Endodermal cell (in vitro differentiated cells): ENCODE measurements around the gene AKR7A3. TPM values are rescaled to one million over a fixed set of nuclear protein-coding genes. Genes with fewer than 3 reads are reported as not detected.
A peak's percentile ranks its signal among the peaks of the same experiment; 100 is the strongest.

Source experiments
- DNase-seq: peaks from one replicate; pipeline ENCODE4 v3.0.0-alpha.2; 2017
- H3K27ac ChIP-seq: 2 replicates; pipeline ENCODE4 v1.5.1; 2013; ENCODE audit warnings: mild to moderate bottlenecking, low read depth, low read length, moderate library complexity
- H3K27me3 ChIP-seq: 2 replicates; pipeline ENCODE4 v1.6.1; 2013; ENCODE audit warnings: mild to moderate bottlenecking, low read length, moderate library complexity; ENCODE audit not compliant: insufficient read depth, control insufficient read depth, poor library complexity, severe bottlenecking
- H3K36me3 ChIP-seq: 2 replicates; pipeline ENCODE4 v1.7.0; 2013; ENCODE audit warnings: mild to moderate bottlenecking, low read length, moderate library complexity; ENCODE audit not compliant: control insufficient read depth, insufficient read depth
- H3K4me1 ChIP-seq: one replicate; pipeline ENCODE4 v1.7.0; 2013; ENCODE audit warnings: low read length; ENCODE audit not compliant: control insufficient read depth, insufficient read depth
- H3K4me3 ChIP-seq: 2 replicates; pipeline ENCODE4 v1.5.1; 2013; ENCODE audit warnings: mild to moderate bottlenecking, low read length, moderate library complexity
- H3K9ac ChIP-seq: 2 replicates; pipeline ENCODE4 v1.6.1; 2013; ENCODE audit warnings: mild to moderate bottlenecking, low read length, moderate library complexity; ENCODE audit not compliant: poor library complexity, severe bottlenecking; ENCODE audit errors: extremely low read depth
- H3K9me3 ChIP-seq: 2 replicates; pipeline ENCODE4 v1.6.1; 2013; ENCODE audit warnings: mild to moderate bottlenecking, low read length, moderate library complexity; ENCODE audit not compliant: control insufficient read depth
- H3K27ac Mint-ChIP-seq: 2 replicates; pipeline ENCODE4 v1.8.0; 2020; ENCODE audit warnings: mixed read lengths
- H3K27me3 Mint-ChIP-seq: 2 replicates; pipeline ENCODE4 v1.8.0; 2021; ENCODE audit warnings: mild to moderate bottlenecking, mixed read lengths; ENCODE audit not compliant: insufficient read depth
- H3K36me3 Mint-ChIP-seq: 2 replicates; pipeline ENCODE4 v1.8.0; 2020; ENCODE audit warnings: low read depth, mixed read lengths
- H3K4me1 Mint-ChIP-seq: 2 replicates; pipeline ENCODE4 v1.8.0; 2020; ENCODE audit warnings: mixed read lengths
- H3K4me3 Mint-ChIP-seq: 2 replicates; pipeline ENCODE4 v1.8.0; 2020; ENCODE audit warnings: mild to moderate bottlenecking, moderate library complexity, mixed read lengths
- H3K9me3 Mint-ChIP-seq: 2 replicates; pipeline ENCODE4 v1.8.0; 2020; ENCODE audit warnings: mild to moderate bottlenecking, mixed read lengths
- CTCF ChIP-seq: fragments of 200-600 bp; sonication (generic); conservative IDR thresholded peaks from 2 replicates; pipeline ENCODE4 v1.5.0; 2021; ENCODE audit warnings: antibody characterized with exemption, mild to moderate bottlenecking
- WGBS, 2 experiments: methylation state at CpG; one replicate each; pipeline versions ENCODE4 v1.1.5 to v1.1.7; 2013; ENCODE audit warnings: missing lambda C conversion rate in 2 of 2, mixed read lengths in 1 of 2; ENCODE audit not compliant: insufficient coverage in 1 of 2, insufficient read length in 1 of 2; 5-methylcytosine and 5-hydroxymethylcytosine counted together
- total RNA-seq, 2 donors: library from RNA; stranded (reverse); fragmentation: NEBNext Ultra II Directional in 1 of 2; extraction: Animal tissue kit (Norgen Biotek cat#: 25700) in 1 of 2; gene quantifications; 2 replicates in 1 of 2; 3 replicates in 1 of 2; pipeline ENCODE4 v1.2.1, GENCODE V29; 2021

The AKR7A3 gene
- total RNA-seq, 2 donors from 2014 or later: 0.92 to 2.0 TPM

GRCh38 chr1:19262047-19262446 lies 26.5 kb downstream of the AKR7A3 start:
- H3K4me3 ChIP-seq: no peak overlapping the region
- Mint-ChIP-seq H3K4me3 (no peak overlapping the region), H3K9me3 (no peaks in the 10 kb centered on the region), H3K27ac (no peak overlapping the region), H3K27me3 (no peaks in the 10 kb centered on the region), H3K36me3 (peaks cover 28% of the 10 kb centered on the region), H3K4me1 (no peaks in the 10 kb centered on the region)
- no peaks in the 10 kb centered on the region for H3K4me1 ChIP-seq
- no peak for DNase-seq
- H3K27me3 ChIP-seq: no peaks in the 10 kb centered on the region
- H3K9ac ChIP-seq: no peak overlapping the region
- WGBS, 2 experiments: 95% methylated on average over 5 of the region's 5 CpGs; no CpG with 5 or more reads in 1 of the 2 experiments
- no peak overlapping the region for H3K27ac ChIP-seq
- TF ChIP-seq CTCF: no peak
- peaks cover 31% of the 10 kb centered on the region for H3K36me3 ChIP-seq
- no peaks in the 10 kb centered on the region for H3K9me3 ChIP-seq

DNA sequence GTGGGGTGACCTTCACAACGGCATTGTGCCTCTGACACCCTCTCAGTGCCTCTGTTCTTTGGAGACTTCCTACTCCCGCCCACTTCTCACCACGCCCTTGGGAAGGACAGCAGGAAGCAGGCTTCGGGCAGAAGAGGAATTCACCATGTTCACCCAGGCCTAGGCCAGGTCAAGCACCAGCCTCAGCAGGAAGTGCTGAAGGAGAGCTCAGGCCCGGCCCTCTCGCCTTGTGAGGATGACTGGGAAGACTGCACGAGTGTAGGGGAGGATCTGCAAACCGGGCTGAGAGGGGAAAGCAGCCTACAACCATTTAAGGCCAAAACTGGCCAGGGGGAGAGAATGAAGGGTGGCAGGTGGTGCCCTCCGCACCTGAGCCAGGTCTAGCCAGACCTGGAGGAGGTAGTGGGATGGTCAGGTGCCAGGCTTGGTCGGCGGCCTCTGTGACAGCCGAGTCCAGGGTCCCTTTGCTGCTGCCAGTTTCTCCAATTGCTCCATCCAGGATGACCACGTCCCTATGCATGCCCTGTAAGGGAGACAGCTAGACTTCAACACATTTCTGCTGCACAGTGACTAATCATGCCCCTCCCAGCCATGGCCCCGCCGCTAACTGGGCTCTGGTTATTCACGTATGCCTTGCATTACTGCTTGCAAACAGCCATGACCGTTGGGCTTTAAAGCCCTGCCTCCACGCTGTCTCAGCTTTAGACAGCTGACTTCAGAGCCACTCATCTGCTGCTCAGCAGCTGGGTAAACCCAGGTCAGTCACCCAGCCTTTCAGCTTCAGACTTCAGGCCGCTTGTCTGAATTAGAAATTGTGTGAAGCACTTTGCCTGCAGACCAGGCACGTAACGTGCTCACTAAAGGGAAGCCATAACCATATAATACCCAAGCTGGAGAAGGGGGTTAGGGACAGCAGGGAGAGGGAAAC lies 28.1 kb downstream of the AKR7A3 start:
- DNase-seq: no peak
- no peak for TF ChIP-seq CTCF
- Histone ChIP-seq H3K27ac (no peak overlapping the region), H3K4me3 (no peak overlapping the region), H3K27me3 (no peaks in the 10 kb centered on the region), H3K4me1 (no peaks in the 10 kb centered on the region), H3K9me3 (no peaks in the 10 kb centered on the region), H3K36me3 (peaks cover 44% of the 10 kb centered on the region), H3K9ac (no peak overlapping the region)
- no peak overlapping the region for H3K4me3 Mint-ChIP-seq
- no peaks in the 10 kb centered on the region for H3K27me3 Mint-ChIP-seq
- no peaks in the 10 kb centered on the region for H3K4me1 Mint-ChIP-seq
- H3K9me3 Mint-ChIP-seq: no peaks in the 10 kb centered on the region
- WGBS, 2 experiments: 92 to 96% methylated on average over 13 to 21 of the region's 21 CpGs
- H3K27ac Mint-ChIP-seq: peak overlapping the region; percentile 17
- peaks cover 40% of the 10 kb centered on the region for H3K36me3 Mint-ChIP-seq

DNA sequence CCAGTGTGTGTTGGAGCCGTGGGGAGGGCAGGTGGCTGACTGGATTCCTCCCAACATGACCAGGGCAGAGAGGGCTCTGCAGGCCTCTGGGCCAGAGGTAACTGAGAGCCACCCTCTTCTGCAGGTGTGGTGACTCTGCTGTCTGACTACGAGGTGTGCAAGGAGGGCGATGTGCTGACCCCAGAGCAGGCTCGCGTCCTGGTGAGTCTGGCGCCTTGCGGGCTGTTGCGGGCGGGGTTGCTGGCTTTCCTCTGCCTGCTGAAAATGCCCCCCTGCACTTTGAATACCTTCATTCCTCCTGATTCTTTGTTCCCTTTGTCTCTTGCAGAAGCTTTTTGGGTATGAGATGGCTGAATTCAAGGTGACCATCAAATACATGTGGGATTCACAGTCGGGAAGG lies 30.2 kb downstream of the AKR7A3 start:
- H3K9ac ChIP-seq: no peak overlapping the region
- H3K9me3 ChIP-seq: no peaks in the 10 kb centered on the region
- H3K27me3 Mint-ChIP-seq: no peaks in the 10 kb centered on the region
- H3K27ac ChIP-seq: no peak overlapping the region
- TF ChIP-seq CTCF: no peak
- H3K4me1 ChIP-seq: no peaks in the 10 kb centered on the region
- peaks cover 47% of the 10 kb centered on the region for H3K36me3 Mint-ChIP-seq
- H3K4me3 Mint-ChIP-seq: no peak overlapping the region
- WGBS, 2 experiments: 97 to 98% methylated on average over 8 to 10 of the region's 10 CpGs
- peaks cover 56% of the 10 kb centered on the region for H3K36me3 ChIP-seq
- H3K9me3 Mint-ChIP-seq: no peaks in the 10 kb centered on the region
- H3K27me3 ChIP-seq: no peaks in the 10 kb centered on the region
- no peak for DNase-seq
- H3K4me3 ChIP-seq: no peak overlapping the region
- peaks cover under 1% of the 10 kb centered on the region for H3K4me1 Mint-ChIP-seq
- no peak overlapping the region for H3K27ac Mint-ChIP-seq
